K562 (cell line): ENCODE results near the gene PNMA3. TPM values are rescaled to one million over a fixed set of nuclear protein-coding genes. Genes with fewer than 3 reads are reported as not detected.

Experiments
- ATAC-seq: fragments of 200-7000 bp; cut with Tn5 transposase; 3 replicates; pipeline ENCODE4 v1.9.1; 2020; ENCODE audit warnings: moderate library complexity
- BruUV-seq: library from RNA; stranded (reverse); fragments of 400-500 nt; replicated peaks from 2 replicates; lab custom pipeline; 2021; lab: Mats Ljungman, UMichigan
- CTCF ChIA-PET: fragments of 300-600 bp; formaldehyde crosslinking; extraction: SDS; loops from one replicate; lab custom pipeline; 2021; ENCODE audit warnings: low intra/inter-chr PET ratio; lab: Yijun Ruan, JAX
- POLR2A ChIA-PET: fragments of 300-600, 350-650 bp; sonication (Branson Sonifier 250); formaldehyde crosslinking; extraction: SDS; loops from one replicate; lab custom pipeline; 2021; ENCODE audit warnings: antibody characterized with exemption, inconsistent platforms; lab: Yijun Ruan, JAX
- DNase-seq, 4 experiments: peaks; one replicate each; pipeline versions ENCODE4 v3.0.0 to v3.0.0-alpha.2; 2011 to 2018; ENCODE audit warnings: low spot score in 3 of 4, mixed read lengths in 3 of 4; ENCODE audit errors: extremely low read depth in 1 of 4
- FAIRE-seq: peaks from 2 replicates; lab custom pipeline; 2011; peaks lifted over from hg19 to GRCh38; lab: Jason Lieb, UNC
- H2AFZ ChIP-seq: 2 replicates; pipeline ENCODE4 v1.6.0; 2011; ENCODE audit warnings: low read depth, low read length, control low read depth, inconsistent platforms
- H3K27ac ChIP-seq: fragments of 200-600 bp; 3 replicates; pipeline ENCODE4 v1.8.0; 2011; ENCODE audit warnings: low read depth, mild to moderate bottlenecking, control low read depth, inconsistent platforms, low read length, moderate library complexity, mixed read lengths; ENCODE audit errors: extremely low read depth
- H3K27me3 ChIP-seq, 2 experiments: fragments of 300-600 bp in 1 of 2; 2 replicates in 1 of 2; 3 replicates in 1 of 2; pipeline versions ENCODE4 v1.6.0 to v1.8.0; 2011; ENCODE audit warnings: inconsistent platforms in 2 of 2, low read length in 2 of 2, mild to moderate bottlenecking in 1 of 2, mixed read lengths in 1 of 2, moderate library complexity in 1 of 2; ENCODE audit not compliant: control insufficient read depth in 2 of 2, insufficient read depth in 2 of 2
- H3K36me3 ChIP-seq: fragments of 300-600 bp; 3 replicates; pipeline ENCODE4 v1.8.0; 2011; ENCODE audit warnings: mild to moderate bottlenecking, low read length, inconsistent platforms; ENCODE audit not compliant: control insufficient read depth, insufficient read depth
- H3K4me1 ChIP-seq, 2 experiments: fragments of 200-600 bp in 1 of 2; replicated peaks in 1 of 2; 2 replicates in 1 of 2; 3 replicates in 1 of 2; pipeline versions ENCODE4 v1.5.1 to v1.8.0; 2011; ENCODE audit warnings: inconsistent platforms in 2 of 2, low read length in 2 of 2, mild to moderate bottlenecking in 1 of 2, mixed read lengths in 1 of 2, moderate library complexity in 1 of 2; ENCODE audit not compliant: control insufficient read depth in 2 of 2, insufficient read depth in 2 of 2
- H3K4me2 ChIP-seq: 2 replicates; pipeline ENCODE4 v1.6.1; 2011; ENCODE audit warnings: low read length, control low read depth, inconsistent platforms, mixed read lengths; ENCODE audit not compliant: insufficient read depth
- H3K4me3 ChIP-seq: fragments of 200-600 bp; sonication (generic), shearing (Covaris generic); 2 replicates; pipeline ENCODE4 v1.5.1; 2016; ENCODE audit warnings: control low read depth, inconsistent platforms
- H3K79me2 ChIP-seq: fragments of 200-600 bp; 3 replicates; pipeline ENCODE4 v1.8.0; 2011; ENCODE audit warnings: low read length, inconsistent platforms; ENCODE audit not compliant: control insufficient read depth, insufficient read depth
- H3K9ac ChIP-seq, 2 experiments: 2 replicates each; pipeline versions ENCODE4 v1.6.0 to v1.6.1; 2011; ENCODE audit warnings: low read depth in 2 of 2, low read length in 2 of 2, control low read depth in 1 of 2, inconsistent platforms in 1 of 2, mild to moderate bottlenecking in 1 of 2, mixed read lengths in 1 of 2; ENCODE audit not compliant: insufficient read depth in 1 of 2
- H3K9me1 ChIP-seq: one replicate; pipeline ENCODE4 v1.6.0; 2011; ENCODE audit warnings: inconsistent platforms, mild to moderate bottlenecking, low read length, moderate library complexity; ENCODE audit not compliant: control insufficient read depth, insufficient read depth
- H3K9me3 ChIP-seq: replicated peaks from 2 replicates; pipeline ENCODE4 v1.5.1; 2011; ENCODE audit warnings: low read depth, low read length, inconsistent platforms; ENCODE audit not compliant: control insufficient read depth, insufficient read depth
- H4K20me1 ChIP-seq: replicated peaks from 2 replicates; pipeline ENCODE4 v1.6.1; 2011; ENCODE audit warnings: low read length, inconsistent platforms, mixed read lengths; ENCODE audit not compliant: control insufficient read depth, insufficient read depth
- BRD9 ChIP-seq: fragments of 450-650 bp; IDR thresholded peaks from 2 replicates; pipeline ENCODE4 v1.6.1; 2018; ENCODE audit warnings: low read depth; ENCODE audit not compliant: partially characterized antibody
- CBX2 ChIP-seq: fragments of 200-600 bp; sonication (generic); IDR thresholded peaks from one replicate; pipeline ENCODE4 v1.6.1; 2012; ENCODE audit warnings: mild to moderate bottlenecking, low read length, inconsistent platforms; ENCODE audit not compliant: insufficient read depth, poor library complexity, severe bottlenecking
- MEIS2 ChIP-seq: fragments of 450-650 bp; IDR thresholded peaks from 2 replicates; pipeline ENCODE4 v1.6.1; 2014; ENCODE audit warnings: mild to moderate bottlenecking; ENCODE audit not compliant: partially characterized antibody
- U2AF1 ChIP-seq: fragments of 200-400 bp; formaldehyde crosslinking; optimal IDR thresholded peaks from 2 replicates; pipeline ENCODE3; 2017; ENCODE audit warnings: mild to moderate bottlenecking, low read depth, low read length, moderate library complexity
- ZFP1 ChIP-seq: fragments of 450-650 bp; formaldehyde crosslinking; IDR thresholded peaks from 2 replicates; pipeline ENCODE4 v1.4.0; 2020; ENCODE audit warnings: mild to moderate bottlenecking, mixed read lengths
- ZNF77 ChIP-seq: fragments of 250-450 bp; sonication (Bioruptor Pico); IDR thresholded peaks from 2 replicates; pipeline ENCODE4 v1.5.0; 2020
- WGBS: fragments of 100-300 bp; shearing (Covaris generic); methylation state at CpG from one replicate; pipeline ENCODE4 v1.1.6; 2016; ENCODE audit warnings: low coverage, mixed read lengths; ENCODE audit not compliant: insufficient coverage; ENCODE audit errors: missing lambda C conversion rate; 5-methylcytosine and 5-hydroxymethylcytosine counted together
- in situ Hi-C: fragments of 300-500 bp; cut with MboI; formaldehyde crosslinking; loops from 4 replicates; pipeline ENCODE4 v1.15.0; 2018; ENCODE audit warnings: inconsistent platforms, mixed read lengths
- intact Hi-C: fragments of 100-400 bp; cut with micrococcal nuclease; formaldehyde crosslinking; loops from 2 replicates; pipeline ENCODE4 v1.14.2; 2022
- polyA plus RNA-seq, 8 experiments: library from polyadenylated mRNA; depleted of rRNA in 4 of 8; stranded (reverse) in 5 of 8; unstranded in 3 of 8; fragments of >200 nt; fragmentation: Nextera tagmentation in 2 of 8; fragmentation: Illumina TruSeq in 1 of 8; extraction: Ambion mirVana in 2 of 8; extraction: Trizol in 1 of 8; gene quantifications; 2 replicates each; pipeline versions ENCODE4 v1.2.1 to v1.2.3, GENCODE V29; 2011 to 2014; ENCODE audit warnings: inconsistent platforms in 1 of 8, missing spikeins in 1 of 8
- total RNA-seq, 7 experiments: library from RNA; depleted of rRNA in 6 of 7; stranded (reverse); fragments of >200 nt in 6 of 7; fragmentation: Illumina TruSeq in 2 of 7; extraction: Trizol in 2 of 7; gene quantifications; 2 replicates each; pipeline versions ENCODE4 v1.2.1 to v1.2.3, GENCODE V29; 2011 to 2021; ENCODE audit warnings: low replicate concordance in 1 of 7
- TF ChIP-seq, protein P1 (sequence below), 2 experiments: IDR thresholded peaks; 2 replicates each; pipeline ENCODE4 v1.6.1; 2011; ENCODE audit warnings: borderline replicate concordance in 1 of 2, control low read depth in 1 of 2, low read depth in 1 of 2, low read length in 1 of 2, mild to moderate bottlenecking in 1 of 2, mixed read lengths in 1 of 2, moderate library complexity in 1 of 2; ENCODE audit not compliant: insufficient read depth in 1 of 2, insufficient read length in 1 of 2, poor library complexity in 1 of 2, severe bottlenecking in 1 of 2; ENCODE audit errors: extremely low read depth in 1 of 2
- TF ChIP-seq, protein P2 (sequence below): fragments of 200-800 bp; sonication (Bioruptor generic); IDR thresholded peaks from 2 replicates; pipeline ENCODE4 v1.6.1; 2017; ENCODE audit warnings: missing genetic modification characterization, missing compliant biosample characterization
- TF ChIP-seq, protein P3 (sequence below): fragments of 450-650 bp; IDR thresholded peaks from 2 replicates; pipeline ENCODE4 v1.7.1; 2018; ENCODE audit warnings: mild to moderate bottlenecking, low read depth; ENCODE audit not compliant: partially characterized antibody

Gene PNMA3
- total and polyA plus RNA-seq, 9 of the 15 experiments (the other 6 are each of a cell fraction or from before 2014, with no cell fraction given): 0.01 to 1.5 (median 0.95) TPM; not detected in 1

DNA sequence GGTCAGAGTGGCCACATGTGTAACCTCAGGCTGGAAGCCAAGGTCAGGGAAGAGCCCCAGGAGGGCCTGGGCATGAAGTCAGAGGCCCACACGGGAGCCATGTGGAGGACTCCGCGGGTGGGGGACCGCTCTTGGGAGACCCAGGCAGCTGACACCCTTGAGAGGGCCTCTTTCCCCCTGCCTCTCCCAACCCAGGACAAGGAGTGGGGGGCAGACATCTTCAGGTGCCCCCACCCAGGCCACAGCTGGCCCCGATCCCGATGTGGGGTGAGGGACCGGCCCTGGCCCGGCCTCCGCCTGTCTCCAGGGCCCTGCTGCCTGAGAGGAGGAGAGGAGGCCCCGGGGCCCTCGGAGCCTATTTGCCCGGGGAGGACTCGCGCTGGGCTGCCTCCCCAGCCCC, 19.1 kb downstream of the PNMA3 start:
- H3K4me2 ChIP-seq: no peak overlapping the region
- intact Hi-C loops: no loop called here
- no peak for FAIRE-seq
- no peaks in the 10 kb centered on the region for H3K79me2 ChIP-seq
- no peaks in the 10 kb centered on the region for H4K20me1 ChIP-seq
- in situ Hi-C loops: no loop called here
- CTCF ChIA-PET: interaction anchor here (0.6 kb wide), 1 partner anchor 363 kb away, joined by 3 read pairs; no protein-coding TSS in a partner anchor
- no peaks in the 10 kb centered on the region for H3K36me3 ChIP-seq
- no peak overlapping the region for H3K4me3 ChIP-seq
- H3K27me3 ChIP-seq: no peaks in the 10 kb centered on the region
- no peak overlapping the region for H3K27ac ChIP-seq
- no peak overlapping the region for H2AFZ ChIP-seq
- POLR2A ChIA-PET: interaction anchor here (0.6 kb wide), 1 partner anchor 421 kb away, joined by 4 read pairs; no protein-coding TSS in a partner anchor
- no peak for ATAC-seq
- no peak for DNase-seq
- no CpG with 5 or more reads among the region's 14 CpGs for WGBS
- H3K9me1 ChIP-seq: no peaks in the 10 kb centered on the region
- BruUV-seq: no TSS peak
- no peak overlapping the region for H3K9ac ChIP-seq
- TF ChIP-seq ZFP1 (CRISPR knock-in tag) (no peak), MEIS2 (no peak), ZNF77 (CRISPR knock-in tag) (no peak), U2AF1 (no peak), BRD9 (no peak), CBX2 (no peak)
- TF ChIP-seq, protein P1, sequence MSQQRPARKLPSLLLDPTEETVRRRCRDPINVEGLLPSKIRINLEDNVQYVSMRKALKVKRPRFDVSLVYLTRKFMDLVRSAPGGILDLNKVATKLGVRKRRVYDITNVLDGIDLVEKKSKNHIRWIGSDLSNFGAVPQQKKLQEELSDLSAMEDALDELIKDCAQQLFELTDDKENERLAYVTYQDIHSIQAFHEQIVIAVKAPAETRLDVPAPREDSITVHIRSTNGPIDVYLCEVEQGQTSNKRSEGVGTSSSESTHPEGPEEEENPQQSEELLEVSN (IDR thresholded peaks at IDR 0.05; ENCODE audit: borderline replicate concordance in 1 of 2, extremely low read depth in 1 of 2, insufficient read depth in 1 of 2, insufficient read length in 1 of 2, low read depth in 1 of 2, low read length in 1 of 2, poor library complexity in 1 of 2, severe bottlenecking in 1 of 2): no peak
- TF ChIP-seq, protein P2, sequence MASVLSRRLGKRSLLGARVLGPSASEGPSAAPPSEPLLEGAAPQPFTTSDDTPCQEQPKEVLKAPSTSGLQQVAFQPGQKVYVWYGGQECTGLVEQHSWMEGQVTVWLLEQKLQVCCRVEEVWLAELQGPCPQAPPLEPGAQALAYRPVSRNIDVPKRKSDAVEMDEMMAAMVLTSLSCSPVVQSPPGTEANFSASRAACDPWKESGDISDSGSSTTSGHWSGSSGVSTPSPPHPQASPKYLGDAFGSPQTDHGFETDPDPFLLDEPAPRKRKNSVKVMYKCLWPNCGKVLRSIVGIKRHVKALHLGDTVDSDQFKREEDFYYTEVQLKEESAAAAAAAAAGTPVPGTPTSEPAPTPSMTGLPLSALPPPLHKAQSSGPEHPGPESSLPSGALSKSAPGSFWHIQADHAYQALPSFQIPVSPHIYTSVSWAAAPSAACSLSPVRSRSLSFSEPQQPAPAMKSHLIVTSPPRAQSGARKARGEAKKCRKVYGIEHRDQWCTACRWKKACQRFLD: no peak
- TF ChIP-seq, protein P3, sequence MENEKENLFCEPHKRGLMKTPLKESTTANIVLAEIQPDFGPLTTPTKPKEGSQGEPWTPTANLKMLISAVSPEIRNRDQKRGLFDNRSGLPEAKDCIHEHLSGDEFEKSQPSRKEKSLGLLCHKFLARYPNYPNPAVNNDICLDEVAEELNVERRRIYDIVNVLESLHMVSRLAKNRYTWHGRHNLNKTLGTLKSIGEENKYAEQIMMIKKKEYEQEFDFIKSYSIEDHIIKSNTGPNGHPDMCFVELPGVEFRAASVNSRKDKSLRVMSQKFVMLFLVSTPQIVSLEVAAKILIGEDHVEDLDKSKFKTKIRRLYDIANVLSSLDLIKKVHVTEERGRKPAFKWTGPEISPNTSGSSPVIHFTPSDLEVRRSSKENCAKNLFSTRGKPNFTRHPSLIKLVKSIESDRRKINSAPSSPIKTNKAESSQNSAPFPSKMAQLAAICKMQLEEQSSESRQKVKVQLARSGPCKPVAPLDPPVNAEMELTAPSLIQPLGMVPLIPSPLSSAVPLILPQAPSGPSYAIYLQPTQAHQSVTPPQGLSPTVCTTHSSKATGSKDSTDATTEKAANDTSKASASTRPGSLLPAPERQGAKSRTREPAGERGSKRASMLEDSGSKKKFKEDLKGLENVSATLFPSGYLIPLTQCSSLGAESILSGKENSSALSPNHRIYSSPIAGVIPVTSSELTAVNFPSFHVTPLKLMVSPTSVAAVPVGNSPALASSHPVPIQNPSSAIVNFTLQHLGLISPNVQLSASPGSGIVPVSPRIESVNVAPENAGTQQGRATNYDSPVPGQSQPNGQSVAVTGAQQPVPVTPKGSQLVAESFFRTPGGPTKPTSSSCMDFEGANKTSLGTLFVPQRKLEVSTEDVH: no peak
- peaks cover 0 to 12% of the 10 kb centered on the region in 2 experiments; a peak in 2 of 5 replicates for H3K4me1 ChIP-seq
- no peaks in the 10 kb centered on the region for H3K9me3 ChIP-seq
